22Rv1 (cell line): ENCODE measurements around the gene NUAK2.

ENCODE experiments used
- ZFX ChIP-seq: fragments of 450-650 bp; IDR thresholded peaks from 2 replicates; pipeline ENCODE4 v1.6.1; 2017; ENCODE audit warnings: antibody characterized with exemption, borderline replicate concordance
- TF ChIP-seq, protein P1 (sequence below): fragments of 450-650 bp; IDR thresholded peaks from 2 replicates; pipeline ENCODE4 v1.5.1; 2017; ENCODE audit warnings: mild to moderate bottlenecking

DNA sequence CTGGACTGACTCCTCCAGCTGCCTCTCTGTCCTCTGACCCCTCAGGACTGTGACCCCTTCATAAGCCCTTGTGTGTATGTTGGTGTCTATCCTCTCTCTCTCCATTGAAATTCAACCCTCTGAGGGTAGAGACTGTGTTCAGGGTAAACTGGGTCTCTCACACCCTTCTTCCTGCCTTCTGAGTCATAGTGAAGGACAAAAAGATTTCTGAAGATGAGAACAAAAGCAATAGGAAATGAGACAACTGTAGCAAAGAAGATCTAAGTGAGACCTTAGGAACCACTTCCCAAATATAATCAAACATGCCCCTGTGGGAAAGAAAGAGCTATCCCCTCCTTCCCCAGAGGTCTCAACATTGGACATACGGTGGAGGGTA lies 16.9 kb downstream of the NUAK2 start:
- TF ChIP-seq, protein P1, sequence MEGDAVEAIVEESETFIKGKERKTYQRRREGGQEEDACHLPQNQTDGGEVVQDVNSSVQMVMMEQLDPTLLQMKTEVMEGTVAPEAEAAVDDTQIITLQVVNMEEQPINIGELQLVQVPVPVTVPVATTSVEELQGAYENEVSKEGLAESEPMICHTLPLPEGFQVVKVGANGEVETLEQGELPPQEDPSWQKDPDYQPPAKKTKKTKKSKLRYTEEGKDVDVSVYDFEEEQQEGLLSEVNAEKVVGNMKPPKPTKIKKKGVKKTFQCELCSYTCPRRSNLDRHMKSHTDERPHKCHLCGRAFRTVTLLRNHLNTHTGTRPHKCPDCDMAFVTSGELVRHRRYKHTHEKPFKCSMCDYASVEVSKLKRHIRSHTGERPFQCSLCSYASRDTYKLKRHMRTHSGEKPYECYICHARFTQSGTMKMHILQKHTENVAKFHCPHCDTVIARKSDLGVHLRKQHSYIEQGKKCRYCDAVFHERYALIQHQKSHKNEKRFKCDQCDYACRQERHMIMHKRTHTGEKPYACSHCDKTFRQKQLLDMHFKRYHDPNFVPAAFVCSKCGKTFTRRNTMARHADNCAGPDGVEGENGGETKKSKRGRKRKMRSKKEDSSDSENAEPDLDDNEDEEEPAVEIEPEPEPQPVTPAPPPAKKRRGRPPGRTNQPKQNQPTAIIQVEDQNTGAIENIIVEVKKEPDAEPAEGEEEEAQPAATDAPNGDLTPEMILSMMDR: no peak
- TF ChIP-seq ZFX: no peak
